Transverse colon (tissue), 3 donors: ENCODE data around the gene FBH1.

Source experiments
- CTCF ChIP-seq, 5 experiments: fragments of 200-600 bp in 3 of 5; fragments of 450-650 bp in 2 of 5; sonication (generic) in 3 of 5; IDR thresholded peaks; 1 replicate in 2 of 5; 2 replicates in 3 of 5; pipeline ENCODE4 v1.5.1; 2016 to 2017; ENCODE audit warnings: antibody characterized with exemption in 5 of 5, inconsistent platforms in 3 of 5, mild to moderate bottlenecking in 2 of 5, moderate library complexity in 1 of 5
- EP300 ChIP-seq: sonication (generic); formaldehyde crosslinking; IDR thresholded peaks from one replicate; pipeline ENCODE4 v1.6.1; 2017; ENCODE audit warnings: antibody characterized with exemption, low read depth
- POLR2A ChIP-seq: fragments of 450-650 bp; IDR thresholded peaks from one replicate; pipeline ENCODE4 v1.6.1; 2016; ENCODE audit warnings: antibody characterized with exemption, mild to moderate bottlenecking, moderate library complexity

GRCh38 chr10:5895804-5896203 lies 5.8 kb downstream of the FBH1 start:
- TF ChIP-seq CTCF (IDR thresholded peaks at IDR 0.05): no peak
- TF ChIP-seq POLR2A: no peak
- no peak for TF ChIP-seq EP300
